Iris pigment epithelial cell (primary cell): ENCODE results near the gene SOX10.

ENCODE experiments used
- DNase-seq: peaks from one replicate; pipeline ENCODE4 v3.0.0-alpha.2; 2011; ENCODE audit warnings: low read depth

Gene SOX10

GRCh38 chr22:37930270-37930951 is 53.9 kb downstream of the SOX10 start:
- DNase-seq, result peak; percentile 37

- no peak for DNase-seq
These were observed 55.0 kb downstream of the SOX10 start for GRCh38 chr22:37929390-37929789.

GRCh38 chr22:37927637-37927936 is 56.8 kb downstream of the SOX10 start:
- DNase-seq, result no peak

DNA sequence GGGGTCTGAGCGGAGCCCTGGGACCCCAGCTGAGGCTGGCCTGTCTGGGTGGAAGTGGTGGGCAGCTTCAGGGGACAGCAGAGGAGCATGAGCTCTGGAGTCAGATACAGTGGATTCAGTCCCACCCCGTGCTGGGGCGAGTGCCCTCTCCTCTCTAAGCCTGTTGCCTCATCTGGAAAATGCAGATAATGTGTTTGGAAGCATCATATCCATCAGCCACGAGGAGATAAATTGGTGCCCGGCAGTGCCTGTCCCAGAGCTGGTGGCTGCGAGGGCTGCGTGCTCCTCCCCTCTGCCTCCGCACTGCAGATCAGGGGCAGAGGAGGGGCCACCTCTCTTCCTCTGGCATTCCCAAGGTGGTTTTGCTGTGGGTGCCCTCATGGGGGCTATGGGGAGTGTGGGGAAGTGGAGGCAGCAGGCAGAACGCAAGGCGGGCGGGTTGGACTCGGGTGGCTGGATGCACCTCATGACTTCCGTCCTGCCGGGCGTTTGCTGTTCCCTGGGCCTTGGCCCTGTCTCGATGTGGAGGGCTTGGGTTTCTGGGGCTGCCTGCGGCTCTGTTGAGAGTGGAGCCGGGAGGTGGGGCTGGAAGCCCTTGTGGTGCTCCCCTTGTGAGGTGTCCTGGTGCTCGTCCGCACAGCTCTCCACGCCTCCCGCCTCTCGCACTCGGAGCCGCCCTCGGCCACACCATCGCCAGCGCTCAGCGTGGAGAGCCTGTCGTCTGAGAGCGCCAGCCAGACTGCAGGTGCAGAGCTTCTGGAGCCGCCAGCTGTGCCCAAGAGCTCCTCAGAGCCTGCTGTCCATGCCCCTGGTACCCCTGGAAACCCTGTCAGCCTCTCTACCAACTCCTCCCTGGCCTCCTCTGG is 57.4 kb downstream of the SOX10 start:
- no peak for DNase-seq

GRCh38 chr22:37926358-37926757 is 58.0 kb downstream of the SOX10 start:
- DNase-seq, result no peak

DNA sequence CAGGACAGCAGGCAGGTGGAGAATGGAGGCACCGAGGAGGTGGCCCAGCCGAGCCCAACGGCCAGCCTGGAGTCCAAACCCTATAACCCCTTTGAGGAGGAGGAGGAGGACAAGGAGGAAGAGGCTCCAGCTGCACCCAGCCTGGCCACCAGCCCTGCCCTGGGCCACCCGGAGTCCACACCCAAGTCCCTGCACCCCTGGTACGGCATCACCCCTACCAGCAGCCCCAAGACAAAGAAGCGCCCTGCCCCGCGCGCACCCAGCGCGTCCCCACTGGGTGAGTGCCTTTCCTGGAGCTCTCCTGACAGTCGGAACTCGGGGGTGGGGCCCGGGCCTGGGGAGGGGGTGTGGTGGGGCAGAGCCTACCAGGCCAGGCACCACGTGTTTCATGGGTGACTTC is 58.6 kb downstream of the SOX10 start:
- no peak for DNase-seq

DNA sequence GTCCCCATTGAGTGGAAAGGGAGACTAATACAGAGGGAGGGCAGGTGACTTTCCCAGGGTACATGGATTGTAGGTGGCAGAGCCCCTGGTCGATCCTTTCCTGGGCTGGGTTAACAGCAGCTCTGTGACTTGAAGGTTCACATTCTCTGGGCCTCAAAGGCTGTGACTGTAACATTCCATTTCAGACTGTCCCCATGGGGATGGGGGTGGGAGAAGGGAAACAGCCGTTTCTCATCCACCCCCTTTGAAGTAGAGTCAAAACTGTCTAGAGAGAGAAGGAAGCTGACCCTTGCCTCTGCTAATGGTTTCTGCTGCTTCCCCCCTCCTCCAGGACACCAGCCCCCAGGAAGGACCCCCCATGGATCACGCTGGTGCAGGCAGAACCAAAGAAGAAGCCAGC is 59.0 kb downstream of the SOX10 start:
- no peak for DNase-seq

DNA sequence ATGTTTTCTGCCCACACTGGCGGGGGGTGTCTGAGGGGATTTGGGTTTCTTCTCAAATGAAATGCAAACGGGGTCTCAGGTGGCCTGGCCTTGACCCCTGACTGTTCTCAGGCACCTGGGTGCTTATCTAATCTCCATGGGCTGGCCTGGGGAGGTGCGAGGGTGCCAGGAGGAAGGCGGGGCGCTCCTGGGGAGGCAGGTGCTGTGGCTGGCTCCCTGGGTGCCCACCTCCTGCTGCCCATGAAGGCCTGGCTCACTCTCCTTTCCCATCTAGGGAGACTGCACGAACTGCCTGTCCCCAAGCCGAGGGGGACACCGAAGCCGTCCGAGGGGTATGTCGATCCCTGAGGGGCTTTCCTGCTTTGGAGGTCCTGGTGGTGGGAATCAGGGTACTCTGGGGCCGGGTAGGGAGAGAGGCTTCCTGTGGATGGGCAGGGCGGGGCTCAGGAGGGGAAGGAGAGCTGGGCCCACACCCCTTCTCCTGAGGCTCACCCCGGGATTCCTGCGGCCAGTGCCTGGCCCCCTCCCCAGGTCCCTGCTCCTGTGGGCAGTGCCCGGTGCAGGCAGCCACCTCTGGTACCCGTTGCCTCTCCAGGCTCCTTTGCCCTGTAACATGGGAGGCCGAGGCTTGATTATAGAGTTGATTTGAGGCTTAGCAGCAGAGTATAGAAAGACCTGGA is 59.8 kb downstream of the SOX10 start:
- no peak for DNase-seq

GRCh38 chr22:37923927-37924326 is 60.4 kb downstream of the SOX10 start:
- DNase-seq, result no peak
